Fibroblast of lung (primary cell): ENCODE results near the gene XKR3.
"Not testable (repeated sequence)": the region's sequence is repeated elsewhere in the genome, so short reads cannot be mapped to it uniquely, and the experiment has no call there.

Experiments
- EZH2 ChIP-seq: IDR thresholded peaks from 2 replicates; pipeline ENCODE4 v1.5.1; 2012; ENCODE audit warnings: low read length, control low read depth, mild to moderate bottlenecking; ENCODE audit errors: missing control alignments
- TF ChIP-seq, protein P1 (sequence below), 2 donors: IDR thresholded peaks in 1 of 2; conservative IDR thresholded peaks in 1 of 2; 1 replicate in 1 of 2; 2 replicates in 1 of 2; pipeline ENCODE4 v1.5.1; 2011 to 2012; ENCODE audit warnings: low read length in 2 of 2, control low read depth in 1 of 2, inconsistent platforms in 1 of 2, low read depth in 1 of 2, mild to moderate bottlenecking in 1 of 2

DNA sequence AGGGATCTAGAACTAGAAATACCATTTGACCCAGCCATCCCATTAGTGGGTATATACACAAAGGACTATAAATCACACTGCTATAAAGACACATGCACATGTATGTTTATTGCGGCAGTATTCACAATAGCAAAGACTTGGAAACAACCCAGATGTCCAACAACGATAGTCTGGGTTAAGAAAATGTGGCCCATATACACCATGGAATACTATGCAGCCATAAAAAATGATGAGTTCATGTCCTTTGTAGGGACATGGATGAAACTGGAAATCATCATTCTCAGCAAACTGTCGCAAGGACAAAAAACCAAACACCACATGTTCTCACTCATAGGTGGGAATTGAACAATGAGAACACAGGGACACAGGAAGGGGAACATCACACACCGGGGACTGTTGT is 53.6 kb downstream of the XKR3 start:
- TF ChIP-seq, protein P1, sequence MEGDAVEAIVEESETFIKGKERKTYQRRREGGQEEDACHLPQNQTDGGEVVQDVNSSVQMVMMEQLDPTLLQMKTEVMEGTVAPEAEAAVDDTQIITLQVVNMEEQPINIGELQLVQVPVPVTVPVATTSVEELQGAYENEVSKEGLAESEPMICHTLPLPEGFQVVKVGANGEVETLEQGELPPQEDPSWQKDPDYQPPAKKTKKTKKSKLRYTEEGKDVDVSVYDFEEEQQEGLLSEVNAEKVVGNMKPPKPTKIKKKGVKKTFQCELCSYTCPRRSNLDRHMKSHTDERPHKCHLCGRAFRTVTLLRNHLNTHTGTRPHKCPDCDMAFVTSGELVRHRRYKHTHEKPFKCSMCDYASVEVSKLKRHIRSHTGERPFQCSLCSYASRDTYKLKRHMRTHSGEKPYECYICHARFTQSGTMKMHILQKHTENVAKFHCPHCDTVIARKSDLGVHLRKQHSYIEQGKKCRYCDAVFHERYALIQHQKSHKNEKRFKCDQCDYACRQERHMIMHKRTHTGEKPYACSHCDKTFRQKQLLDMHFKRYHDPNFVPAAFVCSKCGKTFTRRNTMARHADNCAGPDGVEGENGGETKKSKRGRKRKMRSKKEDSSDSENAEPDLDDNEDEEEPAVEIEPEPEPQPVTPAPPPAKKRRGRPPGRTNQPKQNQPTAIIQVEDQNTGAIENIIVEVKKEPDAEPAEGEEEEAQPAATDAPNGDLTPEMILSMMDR (conservative IDR thresholded peaks at IDR 0.05 in 1 of 2, IDR thresholded peaks at IDR 0.05 in 1 of 2; ENCODE audit: low read depth in 1 of 2, low read length in 2 of 2), result not testable (repeated sequence)
- TF ChIP-seq EZH2, result not testable (repeated sequence)
